Stimulated activated naive CD4-positive, alpha-beta T cell (primary cell): Measurements from ENCODE around the gene PAK4.
"Not testable (repeated sequence)": the region's sequence is repeated elsewhere in the genome, so short reads cannot be mapped to it uniquely, and the experiment has no call there.

Experiments
- DNase-seq, 6 experiments: peaks; one replicate each; lab custom pipeline; 2025; lab: John Stamatoyannopoulos, UW

Gene PAK4

DNA sequence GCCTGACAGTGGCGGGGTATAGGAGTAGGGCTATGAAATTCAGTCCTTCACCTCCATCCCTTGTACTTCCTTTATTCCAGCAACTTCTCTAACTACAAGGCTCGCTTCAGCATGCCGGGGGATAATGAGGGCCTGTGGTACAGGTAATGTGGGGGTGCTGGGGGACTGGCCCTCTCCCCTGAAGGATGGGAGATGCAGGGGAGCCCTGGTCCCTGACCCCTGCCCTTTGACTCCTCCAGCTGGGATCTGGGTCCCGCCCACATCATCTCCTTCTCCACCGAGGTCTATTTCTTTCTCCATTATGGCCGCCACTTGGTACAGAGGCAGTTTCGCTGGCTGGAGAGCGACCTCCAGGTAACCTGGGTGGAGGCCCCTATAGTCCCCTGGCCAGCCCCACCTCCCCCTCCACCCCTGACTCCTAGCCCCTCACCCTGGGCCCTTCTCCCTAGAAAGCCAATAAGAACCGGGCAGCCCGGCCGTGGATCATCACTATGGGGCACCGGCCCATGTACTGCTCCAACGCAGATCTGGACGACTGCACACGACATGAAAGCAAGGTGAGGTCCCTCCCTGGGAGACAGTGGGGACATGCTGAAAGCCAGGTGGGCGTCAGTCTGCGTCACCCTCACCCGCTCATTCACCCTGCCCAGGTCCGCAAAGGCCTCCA lies 25.0 kb upstream of the PAK4 start:
- DNase-seq, result no peak

GRCh38 chr19:39103151-39103550 lies 22.4 kb upstream of the PAK4 start:
- DNase-seq, result no peak

- DNase-seq, result no peak
These were observed 21.4 kb upstream of the PAK4 start for GRCh38 chr19:39104186-39104596.

- no peak for DNase-seq
These were observed 19.4 kb upstream of the PAK4 start for GRCh38 chr19:39106194-39106593.

- DNase-seq, result no peak
These were observed 15.9 kb upstream of the PAK4 start for GRCh38 chr19:39109641-39110040.

DNA sequence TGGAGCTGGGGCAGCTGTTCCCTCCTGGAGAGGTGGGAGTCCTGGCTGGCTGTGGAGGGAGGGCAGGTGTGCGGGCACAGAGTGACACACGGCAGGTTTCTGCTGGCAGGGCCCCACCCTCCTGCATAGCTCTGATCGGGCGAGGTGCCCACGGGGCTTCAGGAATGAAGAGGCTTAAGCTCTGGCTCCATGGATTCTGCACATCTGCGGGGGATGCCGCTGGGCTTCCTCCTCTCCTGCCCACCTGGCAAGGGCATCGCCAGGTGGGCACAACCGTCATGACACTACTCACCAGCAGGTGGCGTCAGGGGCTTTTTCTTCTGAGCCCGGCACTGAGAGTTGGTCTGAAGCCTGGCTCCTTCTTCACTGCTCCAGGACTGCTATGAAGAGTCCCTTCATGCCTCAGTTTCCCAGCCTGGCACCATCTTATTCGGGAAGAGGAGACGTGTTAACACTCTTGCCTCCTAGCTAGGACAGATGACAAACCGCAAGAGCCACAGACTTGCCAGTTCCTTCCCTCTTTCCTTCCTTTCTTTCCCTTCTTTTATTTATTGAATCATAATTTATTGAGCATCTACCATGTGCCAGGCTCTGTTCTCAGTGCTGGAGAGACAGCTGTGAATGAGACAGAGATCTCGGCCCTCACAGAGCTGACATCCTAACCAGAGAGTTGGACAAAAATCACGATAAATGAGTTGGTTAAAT lies 15.2 kb upstream of the PAK4 start:
- DNase-seq, result peak; percentile 24 to 66 (median 56)

DNA sequence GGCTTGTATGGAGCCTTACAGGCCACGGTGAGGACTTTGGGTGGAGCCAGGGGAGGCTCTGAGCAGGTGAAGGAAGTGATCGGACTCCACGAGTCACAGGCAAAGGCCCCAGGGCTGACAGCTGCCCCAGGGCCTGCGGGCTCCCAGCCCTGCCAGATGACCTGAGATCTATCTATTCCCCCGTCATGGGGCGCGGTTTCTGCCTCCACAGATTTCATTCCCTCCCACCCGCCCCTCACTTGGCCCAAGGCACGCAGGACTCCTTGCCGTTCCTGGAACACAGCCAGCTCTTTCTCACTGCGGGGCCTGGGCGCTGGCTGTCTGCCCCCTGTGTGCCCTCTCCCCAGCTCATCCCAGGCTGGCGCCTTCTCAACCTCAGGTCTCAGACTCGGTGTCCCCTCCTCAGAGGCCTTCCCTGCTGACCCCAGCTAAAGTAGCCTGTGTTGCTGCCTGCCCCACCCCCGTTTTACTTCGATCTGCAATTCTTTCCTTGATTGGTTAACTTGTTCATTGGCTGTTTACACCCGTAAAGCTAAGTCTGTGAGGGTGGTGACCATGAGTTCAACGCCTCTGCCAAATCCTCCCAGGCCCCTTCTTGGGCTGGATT lies 13.9 kb upstream of the PAK4 start:
- no peak for DNase-seq

DNA sequence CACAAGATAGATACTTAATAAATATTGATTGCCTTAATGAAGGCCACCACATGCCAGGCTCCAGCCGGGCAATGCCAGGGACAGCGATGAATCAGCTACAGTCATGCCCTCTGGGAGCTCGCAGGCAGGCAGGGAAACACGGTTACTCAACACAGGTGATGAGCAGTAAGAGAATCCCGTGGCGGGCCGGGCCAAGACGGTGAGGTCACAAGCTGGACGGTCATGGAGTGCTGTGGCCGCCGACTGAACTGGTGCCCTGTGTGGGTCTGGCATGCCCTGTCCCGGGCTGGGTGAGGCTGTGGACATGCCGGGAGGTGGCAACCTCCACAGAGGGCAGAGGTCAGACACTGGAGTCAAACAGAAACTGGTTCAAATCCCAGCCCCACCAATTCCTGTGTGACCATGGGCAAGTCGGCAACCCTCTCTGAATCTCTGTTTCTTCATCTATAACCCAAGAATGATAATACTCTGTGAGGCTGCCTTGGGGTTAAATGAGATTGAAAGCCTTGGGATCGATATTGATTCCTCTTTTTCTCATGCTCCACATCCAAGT lies 13.2 kb upstream of the PAK4 start:
- DNase-seq, result no peak

DNA sequence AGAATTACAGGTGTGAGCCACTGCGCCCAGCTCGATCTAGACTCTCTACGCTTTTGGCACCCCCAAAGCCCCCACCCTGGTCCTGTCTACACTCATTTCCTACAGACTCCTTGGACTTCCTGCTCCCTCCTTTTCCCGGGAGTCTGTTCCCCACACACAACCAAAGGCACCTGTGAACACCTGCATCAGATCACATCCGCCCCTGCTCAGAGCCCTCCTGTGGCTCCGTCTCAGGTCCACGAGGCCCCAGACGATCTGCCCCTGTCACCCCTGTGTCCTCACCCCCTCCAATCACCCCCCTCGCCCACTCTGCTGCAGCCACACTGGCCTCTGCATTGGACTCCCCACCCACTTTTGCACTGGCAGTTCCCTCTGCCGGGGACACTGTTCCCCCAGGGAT lies 12.4 kb upstream of the PAK4 start:
- no peak for DNase-seq

GRCh38 chr19:39115105-39115847 lies 10.3 kb upstream of the PAK4 start:
- no peak for DNase-seq

DNA sequence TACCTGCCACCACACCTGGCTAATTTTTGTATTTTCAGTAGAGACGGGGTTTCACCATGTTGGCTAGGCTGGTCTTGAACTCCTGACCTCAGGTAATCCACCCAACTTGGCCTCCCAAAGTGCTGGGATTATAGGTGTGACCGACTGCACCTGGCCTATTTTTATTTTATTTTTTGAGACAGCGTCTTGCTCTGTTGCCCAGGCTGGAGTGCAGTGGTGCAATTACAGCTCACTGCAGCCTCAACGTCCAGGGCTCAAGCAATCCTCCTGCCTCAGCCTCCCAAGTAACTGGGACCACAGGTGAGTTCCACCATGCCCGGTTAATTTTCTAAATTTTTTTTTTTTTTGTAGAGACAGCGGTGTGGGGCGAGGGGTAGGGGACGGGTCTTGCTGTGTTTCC lies 8.6 kb upstream of the PAK4 start:
- DNase-seq, result not testable (repeated sequence)

- DNase-seq, result no peak
These were observed 5.8 kb upstream of the PAK4 start for GRCh38 chr19:39119830-39120229.

- DNase-seq, result no peak
These were observed 2.5 kb upstream of the PAK4 start for GRCh38 chr19:39122934-39123731.

- no peak for DNase-seq
These were observed 1.3 kb upstream of the PAK4 start for GRCh38 chr19:39124136-39124764.

DNA sequence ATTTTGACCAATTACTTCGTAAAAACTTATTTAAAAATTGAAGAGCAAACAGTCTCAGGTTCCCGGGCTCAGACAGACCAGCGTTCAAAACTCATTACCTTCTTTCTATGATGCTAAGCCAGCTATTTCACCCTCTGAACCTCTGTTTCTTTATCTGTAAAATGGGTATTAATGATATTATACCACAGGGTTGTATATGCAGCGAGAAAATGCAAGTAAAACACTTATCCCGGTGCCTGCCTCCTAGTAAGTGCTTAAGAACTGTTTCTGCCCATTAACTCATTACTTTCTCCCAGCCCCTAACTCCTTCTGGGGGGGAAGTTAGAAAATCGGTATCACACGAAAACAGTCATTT lies 410 bp upstream of the PAK4 start:
- DNase-seq, result no peak

DNA sequence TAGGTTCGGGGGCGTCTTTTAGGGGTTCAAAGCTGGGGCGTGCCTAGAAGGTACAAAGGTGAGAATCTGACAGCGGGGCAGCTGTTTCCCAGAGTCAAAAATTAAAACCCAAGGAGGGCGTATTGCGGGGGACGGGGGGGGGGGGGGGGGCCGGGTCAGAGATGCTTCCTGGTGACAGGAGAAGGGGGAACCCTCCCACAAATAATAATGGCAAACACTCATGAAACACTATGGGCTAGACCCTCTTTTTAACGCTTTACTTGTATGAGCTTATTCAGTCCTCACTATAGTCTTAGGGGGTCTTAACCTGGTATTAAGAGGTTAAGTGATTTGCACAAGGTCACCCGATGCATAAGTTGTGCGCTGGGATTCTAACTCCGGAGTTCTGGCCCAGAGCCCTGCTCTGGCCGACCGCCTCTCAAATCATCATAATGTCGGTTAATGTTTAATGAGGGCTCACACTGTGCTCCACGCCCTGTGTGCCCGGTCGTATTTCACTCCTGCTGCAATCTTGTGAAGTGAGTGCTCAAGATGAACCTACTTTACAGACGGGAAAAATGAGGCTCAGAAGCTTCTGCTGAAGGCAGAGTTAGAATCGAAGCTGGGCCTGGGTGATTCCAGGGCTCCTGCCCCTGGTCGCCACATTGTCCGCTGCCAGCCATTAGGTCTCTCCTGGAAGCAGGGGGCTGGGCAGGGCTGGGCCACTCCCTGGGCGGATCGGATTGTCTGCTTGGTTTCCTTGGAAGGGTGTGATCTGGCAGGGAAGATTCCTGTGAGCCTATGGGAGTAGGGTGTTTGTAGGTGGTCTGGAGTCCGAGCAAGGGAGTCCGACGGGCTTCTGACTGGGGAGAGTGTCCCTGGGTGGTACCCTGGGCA lies 964 bp downstream of the PAK4 start:
- peak in 1 of 6 experiments; percentile 21 for DNase-seq

GRCh38 chr19:39127812-39128515 lies 2.4 kb downstream of the PAK4 start:
- DNase-seq, result no peak

- no peak for DNase-seq
These were observed 3.0 kb downstream of the PAK4 start for GRCh38 chr19:39128516-39129079.

- DNase-seq, result no peak
These were observed 3.5 kb downstream of the PAK4 start for GRCh38 chr19:39129116-39129515.
